GM23248 (cell line): ENCODE results near the gene ZNF319. TPM values are rescaled to one million over a fixed set of nuclear protein-coding genes. Genes with fewer than 3 reads are reported as not detected.

Experiments
- DNase-seq: peaks from one replicate; pipeline ENCODE4 v3.0.0-alpha.2; 2015
- H2AFZ ChIP-seq: fragments of 200-600 bp; sonication (generic); 2 replicates; pipeline ENCODE4 v1.6.1; 2016; ENCODE audit warnings: antibody characterized with exemption
- H3F3A ChIP-seq: fragments of 200-600 bp; sonication (generic); 2 replicates; pipeline ENCODE4 v1.6.1; 2016; ENCODE audit warnings: mild to moderate bottlenecking, antibody characterized with exemption, mixed run types; ENCODE audit not compliant: insufficient read depth
- H3K27ac ChIP-seq: fragments of 200-600 bp; sonication (generic); 2 replicates; pipeline ENCODE4 v1.5.1; 2016; ENCODE audit warnings: mild to moderate bottlenecking
- H3K27me3 ChIP-seq: fragments of 200-600 bp; sonication (generic); replicated peaks from 2 replicates; pipeline ENCODE4 v1.6.1; 2016; ENCODE audit warnings: mild to moderate bottlenecking; ENCODE audit not compliant: insufficient read depth
- H3K36me3 ChIP-seq: fragments of 200-600 bp; sonication (generic); 2 replicates; pipeline ENCODE4 v1.6.1; 2016; ENCODE audit warnings: low read depth, mild to moderate bottlenecking
- H3K4me1 ChIP-seq: fragments of 200-600 bp; sonication (generic); 2 replicates; pipeline ENCODE4 v1.6.1; 2016; ENCODE audit warnings: mild to moderate bottlenecking; ENCODE audit not compliant: insufficient read depth
- H3K4me2 ChIP-seq: fragments of 200-600 bp; sonication (generic); one replicate; pipeline ENCODE4 v1.6.1; 2016; ENCODE audit warnings: mild to moderate bottlenecking; ENCODE audit not compliant: unreplicated experiment
- H3K4me3 ChIP-seq: fragments of 200-600 bp; sonication (generic); 2 replicates; pipeline ENCODE4 v1.5.1; 2016; ENCODE audit warnings: mild to moderate bottlenecking
- H3K79me2 ChIP-seq: fragments of 200-600 bp; sonication (generic); 2 replicates; pipeline ENCODE4 v1.6.1; 2016; ENCODE audit warnings: mild to moderate bottlenecking; ENCODE audit not compliant: insufficient read depth
- H3K9ac ChIP-seq: fragments of 200-600 bp; sonication (generic); 2 replicates; pipeline ENCODE4 v1.6.1; 2016; ENCODE audit warnings: mild to moderate bottlenecking
- H3K9me2 ChIP-seq: fragments of 200-600 bp; sonication (generic); 2 replicates; pipeline ENCODE4 v1.6.1; 2016; ENCODE audit warnings: mixed run types, mild to moderate bottlenecking, moderate library complexity; ENCODE audit not compliant: insufficient read depth
- H3K9me3 ChIP-seq: fragments of 200-600 bp; sonication (generic); one replicate; pipeline ENCODE4 v1.6.1; 2017; ENCODE audit warnings: low read depth
- H4K20me1 ChIP-seq: fragments of 200-600 bp; sonication (generic); 2 replicates; pipeline ENCODE4 v1.6.0; 2016; ENCODE audit not compliant: insufficient read depth
- EZH2 ChIP-seq: fragments of 200-600 bp; sonication (generic); IDR thresholded peaks from 2 replicates; pipeline ENCODE4 v1.6.1; 2018; ENCODE audit warnings: antibody characterized with exemption, mild to moderate bottlenecking; ENCODE audit not compliant: insufficient read depth, poor library complexity, severe bottlenecking
- EZH2phosphoT487 ChIP-seq: fragments of 200-600 bp; sonication (generic); IDR thresholded peaks from 2 replicates; pipeline ENCODE4 v1.6.1; 2018; ENCODE audit warnings: antibody characterized with exemption, moderate library complexity, mild to moderate bottlenecking, low read depth; ENCODE audit not compliant: insufficient read depth
- WGBS, 2 experiments: methylation state at CpG; one replicate each; pipeline ENCODE4 v1.1.6; 2015 to 2017; ENCODE audit warnings: low lambda C conversion rate in 2 of 2, low coverage in 1 of 2; ENCODE audit errors: missing lambda C conversion rate in 2 of 2; 5-methylcytosine and 5-hydroxymethylcytosine counted together
- in situ Hi-C: fragments of 300-500 bp; cut with MboI; formaldehyde crosslinking; loops from 2 replicates; pipeline ENCODE4 v1.15.0; 2020
- polyA plus RNA-seq: library from polyadenylated mRNA; unstranded; fragments of >200 nt; fragmentation: Nextera tagmentation; extraction: Ambion mirVana; gene quantifications from 2 replicates; pipeline ENCODE4 v1.2.1, GENCODE V29; 2016
- total RNA-seq: library from RNA; depleted of rRNA; stranded (reverse); fragments of >200 nt; shearing (Covaris generic); gene quantifications from 2 replicates; pipeline ENCODE4 v1.2.3, GENCODE V29; 2014; rRNA removed

Gene ZNF319
- total and polyA plus RNA-seq, 2 experiments from 2014 or later = 4.6 to 8.2 TPM

- H3K79me2 ChIP-seq = no peaks in the 10 kb centered on the region
- no peak overlapping the region for H3K9ac ChIP-seq
- no peak overlapping the region for H2AFZ ChIP-seq
- H3K36me3 ChIP-seq = no peaks in the 10 kb centered on the region
- no peak overlapping the region for H3K4me3 ChIP-seq
- no peak for TF ChIP-seq EZH2
- TF ChIP-seq EZH2phosphoT487 = no peak
- no peaks in the 10 kb centered on the region for H3K4me1 ChIP-seq
- in situ Hi-C loops = no loop called here
- no peaks in the 10 kb centered on the region for H3F3A ChIP-seq
- DNase-seq = no peak
- 70 to 91% methylated on average over 2 of the region's 2 CpGs for WGBS, 2 experiments
- H4K20me1 ChIP-seq = no peaks in the 10 kb centered on the region
- H3K4me2 ChIP-seq = no peak overlapping the region
- H3K27me3 ChIP-seq = 0 out of 2 replicates have a peak, but pooled peaks cover 5% of the 10 kb centered on the region
- no peak overlapping the region for H3K27ac ChIP-seq
- H3K9me2 ChIP-seq = no peaks in the 10 kb centered on the region
- no peaks in the 10 kb centered on the region for H3K9me3 ChIP-seq
Measured at GRCh38 chr16:57947261-57947660, 53.2 kb downstream of the ZNF319 start.

- Histone ChIP-seq H3K4me1 (no peaks in the 10 kb centered on the region), H3K4me3 (no peak overlapping the region), H3K9me3 (no peaks in the 10 kb centered on the region), H4K20me1 (no peaks in the 10 kb centered on the region), H3K9me2 (no peaks in the 10 kb centered on the region), H3K79me2 (no peaks in the 10 kb centered on the region), H3F3A (no peaks in the 10 kb centered on the region), H3K9ac (no peak overlapping the region), H3K27me3 (0 out of 2 replicates have a peak, but pooled peaks cover 5% of the 10 kb centered on the region), H2AFZ (no peak overlapping the region), H3K27ac (no peak overlapping the region), H3K36me3 (no peaks in the 10 kb centered on the region), H3K4me2 (no peak overlapping the region)
- TF ChIP-seq EZH2phosphoT487 = no peak
- no peak for TF ChIP-seq EZH2
- in situ Hi-C loops = no loop called here
- 63% methylated on average over 13 of the region's 13 CpGs for WGBS, 2 experiments
- no peak for DNase-seq
Measured at GRCh38 chr16:57946181-57946801, 54.2 kb downstream of the ZNF319 start.

GRCh38 chr16:57945740-57946138 lies 54.7 kb downstream of the ZNF319 start:
- Histone ChIP-seq H3K4me2 (no peak overlapping the region), H3F3A (no peaks in the 10 kb centered on the region), H3K9me3 (no peaks in the 10 kb centered on the region), H4K20me1 (no peaks in the 10 kb centered on the region), H3K36me3 (no peaks in the 10 kb centered on the region), H3K79me2 (no peaks in the 10 kb centered on the region), H3K4me3 (no peak overlapping the region), H3K27ac (no peak overlapping the region), H3K9ac (no peak overlapping the region), H3K4me1 (no peaks in the 10 kb centered on the region), H2AFZ (no peak overlapping the region), H3K9me2 (no peaks in the 10 kb centered on the region), H3K27me3 (0 out of 2 replicates have a peak, but pooled peaks cover 5% of the 10 kb centered on the region)
- TF ChIP-seq EZH2phosphoT487 (no peak), EZH2 (no peak)
- in situ Hi-C loops = no loop called here
- DNase-seq = peak; percentile 15
- WGBS, 2 experiments = 32 to 34% methylated on average over 7 of the region's 7 CpGs

- Histone ChIP-seq H3K79me2 (no peaks in the 10 kb centered on the region), H3K4me3 (no peak overlapping the region), H4K20me1 (no peaks in the 10 kb centered on the region), H3K27ac (no peak overlapping the region), H3K36me3 (no peaks in the 10 kb centered on the region), H3K4me1 (no peaks in the 10 kb centered on the region), H3K4me2 (no peak overlapping the region), H3K9me3 (no peaks in the 10 kb centered on the region), H3K27me3 (0 out of 2 replicates have a peak, but pooled peaks cover 5% of the 10 kb centered on the region), H2AFZ (no peak overlapping the region), H3F3A (no peaks in the 10 kb centered on the region), H3K9me2 (no peaks in the 10 kb centered on the region), H3K9ac (no peak overlapping the region)
- WGBS, 2 experiments = 82 to 84% methylated on average over 9 of the region's 9 CpGs
- TF ChIP-seq EZH2 = no peak
- TF ChIP-seq EZH2phosphoT487 = no peak
- in situ Hi-C loops = no loop called here
- no peak for DNase-seq
Measured at GRCh38 chr16:57944970-57945739, 55.3 kb downstream of the ZNF319 start.

Other genes starting within 250 kb of the ZNF319 start
- 50.0 and 65.3 TPM in 2 replicates for gene KIFC3, start 198.2 kb downstream of the ZNF319 start, total RNA-seq
- gene KIFC3, start 198.2 kb downstream of the ZNF319 start, polyA plus RNA-seq = 27.0 and 28.4 TPM in 2 replicates
- gene CNGB1, start 29.5 kb downstream of the ZNF319 start, total RNA-seq = not detected in 2 replicates
- not detected in 2 replicates for gene CNGB1, start 29.5 kb downstream of the ZNF319 start, polyA plus RNA-seq
- gene USB1, start 735 bp upstream of the ZNF319 start, total RNA-seq = 7.6 and 19.7 TPM in 2 replicates
- 48.4 and 48.6 TPM in 2 replicates for gene USB1, start 735 bp upstream of the ZNF319 start, polyA plus RNA-seq
- gene MMP15, start 25.1 kb upstream of the ZNF319 start, total RNA-seq = 1.4 and 1.6 TPM in 2 replicates
- gene MMP15, start 25.1 kb upstream of the ZNF319 start, polyA plus RNA-seq = 0.39 and 0.45 TPM in 2 replicates
- 33.4 and 77.2 TPM in 2 replicates for gene CFAP20, start 128.7 kb upstream of the ZNF319 start, total RNA-seq
- gene CFAP20, start 128.7 kb upstream of the ZNF319 start, polyA plus RNA-seq = 49.5 and 50.7 TPM in 2 replicates
- gene CSNK2A2, start 197.4 kb upstream of the ZNF319 start, total RNA-seq = 13.2 and 16.6 TPM in 2 replicates
- 26.7 and 27.4 TPM in 2 replicates for gene CSNK2A2, start 197.4 kb upstream of the ZNF319 start, polyA plus RNA-seq